NOMO-1 (cell line): ENCODE results near the gene PGBD2.
"Not testable (repeated sequence)": the region's sequence is repeated elsewhere in the genome, so short reads cannot be mapped to it uniquely, and the experiment has no call there.

Source experiments
- DNase-seq, 2 experiments: peaks; one replicate each; lab custom pipeline; 2025; ENCODE audit not compliant: unreplicated experiment in 2 of 2; lab: John Stamatoyannopoulos, UW

Gene PGBD2

GRCh38 chr1:248906009-248906752 is at the start of gene PGBD2:
PGBD2 (plus strand) TSS chr1:248906235; CDS start chr1:248913863, 7,628 bp downstream.
- DNase-seq = peak; percentile 92 to 97

- DNase-seq = no peak
Measured at GRCh38 chr1:248857201-248857600, 48.8 kb upstream of the PGBD2 start.

- no peak for DNase-seq
Measured at GRCh38 chr1:248857749-248858095, 48.3 kb upstream of the PGBD2 start.

- peak; percentile 67 to 73 for DNase-seq
Measured at GRCh38 chr1:248858096-248858890, 47.7 kb upstream of the PGBD2 start.

- DNase-seq = peak; percentile 96 to 98
Measured at GRCh38 chr1:248858891-248859889, 46.8 kb upstream of the PGBD2 start, which contains the start of gene ZNF692. ZNF692 (minus strand) TSS chr1:248859085; CDS start chr1:248858309, 776 bp downstream.

- no peak for DNase-seq
Measured at GRCh38 chr1:248860007-248860406, 46.0 kb upstream of the PGBD2 start.

- no peak for DNase-seq
Measured at GRCh38 chr1:248861616-248862015, 44.4 kb upstream of the PGBD2 start.

- DNase-seq = peak in 1 of 2 experiments; percentile 35
Measured at GRCh38 chr1:248862695-248862997, 43.4 kb upstream of the PGBD2 start.

GRCh38 chr1:248862998-248863881 is 42.8 kb upstream of the PGBD2 start:
- peak; percentile 80 to 84 for DNase-seq

GRCh38 chr1:248871837-248872401 is 34.1 kb upstream of the PGBD2 start:
- DNase-seq = no peak

GRCh38 chr1:248872752-248873408 is 33.2 kb upstream of the PGBD2 start:
- peak in 1 of 2 experiments; percentile 72 for DNase-seq

GRCh38 chr1:248873409-248873992 is 32.5 kb upstream of the PGBD2 start:
- DNase-seq = peak; percentile 88 to 91

GRCh38 chr1:248873993-248874533 is 32.0 kb upstream of the PGBD2 start:
- DNase-seq = peak; percentile 74 to 82

- DNase-seq = no peak
Measured at GRCh38 chr1:248881261-248881660, 24.8 kb upstream of the PGBD2 start.

GRCh38 chr1:248882427-248882826 is 23.6 kb upstream of the PGBD2 start:
- not testable (repeated sequence) for DNase-seq

GRCh38 chr1:248884632-248885295 is 21.3 kb upstream of the PGBD2 start:
- DNase-seq = no peak

- no peak for DNase-seq
Measured at GRCh38 chr1:248885646-248886045, 20.4 kb upstream of the PGBD2 start.
